MM.1S (cell line): ENCODE data around the gene NEK11.

Experiments
- DNase-seq: peaks from one replicate; pipeline ENCODE4 v3.0.0-alpha.2; 2015
- H2AFZ ChIP-seq: fragments of 300-600 bp; sonication (generic); 2 replicates; pipeline ENCODE4 v1.6.0; 2016; ENCODE audit warnings: antibody characterized with exemption, low read length
- H3F3A ChIP-seq: fragments of 300-600 bp; sonication (generic); 2 replicates; pipeline ENCODE4 v1.6.1; 2016; ENCODE audit warnings: mild to moderate bottlenecking, antibody characterized with exemption, low read length, moderate library complexity, mixed read lengths; ENCODE audit not compliant: insufficient read depth
- H3K27ac ChIP-seq: fragments of 300-600 bp; sonication (generic); 2 replicates; pipeline ENCODE4 v1.5.1; 2016; ENCODE audit warnings: mild to moderate bottlenecking, low read length
- H3K27me3 ChIP-seq: fragments of 300-600 bp; sonication (generic); replicated peaks from 2 replicates; pipeline ENCODE4 v1.6.0; 2016; ENCODE audit warnings: low read length; ENCODE audit not compliant: insufficient read depth
- H3K36me3 ChIP-seq: fragments of 300-600 bp; sonication (generic); replicated peaks from 2 replicates; pipeline ENCODE4 v1.6.1; 2016; ENCODE audit warnings: mild to moderate bottlenecking, low read length, mixed read lengths; ENCODE audit not compliant: insufficient read depth
- H3K4me1 ChIP-seq: fragments of 300-600 bp; sonication (generic); 2 replicates; pipeline ENCODE4 v1.6.1; 2016; ENCODE audit warnings: low read length, mixed read lengths
- H3K4me2 ChIP-seq: fragments of 300-600 bp; sonication (generic); 2 replicates; pipeline ENCODE4 v1.6.0; 2016; ENCODE audit warnings: low read depth, low read length
- H3K4me3 ChIP-seq: fragments of 300-600 bp; sonication (generic); 2 replicates; pipeline ENCODE4 v1.5.1; 2016; ENCODE audit warnings: low read length, mixed read lengths
- H3K79me2 ChIP-seq: fragments of 300-600 bp; sonication (generic); 2 replicates; pipeline ENCODE4 v1.6.1; 2016; ENCODE audit warnings: mixed run types, low read length, mixed read lengths
- H3K9ac ChIP-seq: fragments of 300-600 bp; sonication (generic); 2 replicates; pipeline ENCODE4 v1.6.1; 2016; ENCODE audit warnings: low read length, mixed read lengths
- H3K9me2 ChIP-seq: fragments of 300-600 bp; sonication (generic); replicated peaks from 2 replicates; pipeline ENCODE4 v1.6.1; 2016; ENCODE audit warnings: mild to moderate bottlenecking, low read length, mixed read lengths; ENCODE audit not compliant: insufficient read depth
- H3K9me3 ChIP-seq: fragments of 300-600 bp; sonication (generic); replicated peaks from 2 replicates; pipeline ENCODE4 v1.6.1; 2016; ENCODE audit warnings: mild to moderate bottlenecking, low read length, mixed read lengths; ENCODE audit not compliant: insufficient read depth
- H4K20me1 ChIP-seq: fragments of 300-600 bp; sonication (generic); 2 replicates; pipeline ENCODE4 v1.6.1; 2016; ENCODE audit warnings: mild to moderate bottlenecking, low read length, moderate library complexity, mixed read lengths; ENCODE audit not compliant: insufficient read depth
- EZH2 ChIP-seq: fragments of 300-600 bp; sonication (generic); optimal IDR thresholded peaks from 2 replicates; pipeline ENCODE3; 2017; ENCODE audit warnings: low read depth, mild to moderate bottlenecking, antibody characterized with exemption, low read length, mixed read lengths
- EZH2phosphoT487 ChIP-seq: fragments of 300-600 bp; sonication (generic); IDR thresholded peaks from 2 replicates; pipeline ENCODE4 v1.6.1; 2018; ENCODE audit warnings: antibody characterized with exemption, low read length
- TF ChIP-seq, protein P1 (sequence below): fragments of 300-600 bp; sonication (generic); IDR thresholded peaks from 2 replicates; pipeline ENCODE4 v1.5.1; 2016; ENCODE audit warnings: antibody characterized with exemption, low read length, mixed read lengths

Gene NEK11

DNA sequence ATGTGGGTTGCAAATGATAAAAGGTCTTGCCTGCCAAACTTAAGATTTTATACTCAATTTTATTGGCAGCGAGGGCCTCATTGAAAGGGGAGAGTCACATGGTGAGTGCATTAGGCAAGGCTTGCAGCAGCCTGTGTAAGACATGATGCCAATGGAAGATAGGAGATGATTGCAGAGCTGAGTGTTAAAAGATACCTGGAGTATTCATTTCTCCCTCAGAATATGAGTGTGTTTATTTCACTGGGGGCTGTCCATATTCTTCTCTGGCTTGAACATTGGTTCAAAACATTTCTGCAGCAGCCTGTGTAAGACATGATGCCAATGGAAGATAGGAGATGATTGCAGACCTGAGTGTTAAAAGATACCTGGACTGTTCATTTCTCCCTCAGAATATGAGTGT is 189.7 kb downstream of the NEK11 start:
- Histone ChIP-seq H3K27me3 (no peaks in the 10 kb centered on the region), H4K20me1 (no peaks in the 10 kb centered on the region), H3K4me1 (no peaks in the 10 kb centered on the region), H3K27ac (no peak overlapping the region), H3K9me2 (no peaks in the 10 kb centered on the region), H3K4me3 (no peak overlapping the region), H3K4me2 (no peak overlapping the region), H3K36me3 (no peaks in the 10 kb centered on the region), H2AFZ (no peak overlapping the region), H3F3A (no peaks in the 10 kb centered on the region), H3K9ac (no peak overlapping the region), H3K9me3 (no peaks in the 10 kb centered on the region), H3K79me2 (no peaks in the 10 kb centered on the region)
- TF ChIP-seq, protein P1, sequence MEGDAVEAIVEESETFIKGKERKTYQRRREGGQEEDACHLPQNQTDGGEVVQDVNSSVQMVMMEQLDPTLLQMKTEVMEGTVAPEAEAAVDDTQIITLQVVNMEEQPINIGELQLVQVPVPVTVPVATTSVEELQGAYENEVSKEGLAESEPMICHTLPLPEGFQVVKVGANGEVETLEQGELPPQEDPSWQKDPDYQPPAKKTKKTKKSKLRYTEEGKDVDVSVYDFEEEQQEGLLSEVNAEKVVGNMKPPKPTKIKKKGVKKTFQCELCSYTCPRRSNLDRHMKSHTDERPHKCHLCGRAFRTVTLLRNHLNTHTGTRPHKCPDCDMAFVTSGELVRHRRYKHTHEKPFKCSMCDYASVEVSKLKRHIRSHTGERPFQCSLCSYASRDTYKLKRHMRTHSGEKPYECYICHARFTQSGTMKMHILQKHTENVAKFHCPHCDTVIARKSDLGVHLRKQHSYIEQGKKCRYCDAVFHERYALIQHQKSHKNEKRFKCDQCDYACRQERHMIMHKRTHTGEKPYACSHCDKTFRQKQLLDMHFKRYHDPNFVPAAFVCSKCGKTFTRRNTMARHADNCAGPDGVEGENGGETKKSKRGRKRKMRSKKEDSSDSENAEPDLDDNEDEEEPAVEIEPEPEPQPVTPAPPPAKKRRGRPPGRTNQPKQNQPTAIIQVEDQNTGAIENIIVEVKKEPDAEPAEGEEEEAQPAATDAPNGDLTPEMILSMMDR: no peak
- TF ChIP-seq EZH2phosphoT487 (no peak), EZH2 (no peak)
- DNase-seq: no peak

DNA sequence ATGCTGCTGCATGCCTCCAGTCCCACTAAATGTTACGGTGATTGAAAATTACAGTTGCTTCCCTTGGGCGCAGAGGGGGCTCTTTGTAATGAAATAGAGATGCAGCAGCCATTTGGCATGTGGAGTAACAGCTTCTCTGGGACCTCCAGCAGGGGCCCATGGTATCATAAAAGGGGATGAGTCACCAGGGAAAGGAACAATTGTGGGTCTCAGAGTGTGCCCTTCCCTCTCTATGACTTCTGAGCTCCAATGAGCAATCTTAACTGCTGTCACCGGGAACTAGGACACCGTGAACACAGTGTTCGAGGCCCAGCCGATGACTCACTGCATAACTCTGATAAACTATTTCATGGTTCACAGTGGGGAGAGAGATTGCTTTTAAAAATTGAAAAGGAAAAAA is 190.1 kb downstream of the NEK11 start:
- DNase-seq: no peak
- Histone ChIP-seq H3K79me2 (no peaks in the 10 kb centered on the region), H3K9me3 (no peaks in the 10 kb centered on the region), H4K20me1 (no peaks in the 10 kb centered on the region), H3K27ac (no peak overlapping the region), H3K27me3 (no peaks in the 10 kb centered on the region), H2AFZ (no peak overlapping the region), H3K4me1 (no peaks in the 10 kb centered on the region), H3K9ac (no peak overlapping the region), H3F3A (no peaks in the 10 kb centered on the region), H3K9me2 (no peaks in the 10 kb centered on the region), H3K4me3 (no peak overlapping the region), H3K36me3 (no peaks in the 10 kb centered on the region), H3K4me2 (no peak overlapping the region)
- no peak for TF ChIP-seq EZH2
- no peak for TF ChIP-seq EZH2phosphoT487
- TF ChIP-seq, protein P1: no peak

DNA sequence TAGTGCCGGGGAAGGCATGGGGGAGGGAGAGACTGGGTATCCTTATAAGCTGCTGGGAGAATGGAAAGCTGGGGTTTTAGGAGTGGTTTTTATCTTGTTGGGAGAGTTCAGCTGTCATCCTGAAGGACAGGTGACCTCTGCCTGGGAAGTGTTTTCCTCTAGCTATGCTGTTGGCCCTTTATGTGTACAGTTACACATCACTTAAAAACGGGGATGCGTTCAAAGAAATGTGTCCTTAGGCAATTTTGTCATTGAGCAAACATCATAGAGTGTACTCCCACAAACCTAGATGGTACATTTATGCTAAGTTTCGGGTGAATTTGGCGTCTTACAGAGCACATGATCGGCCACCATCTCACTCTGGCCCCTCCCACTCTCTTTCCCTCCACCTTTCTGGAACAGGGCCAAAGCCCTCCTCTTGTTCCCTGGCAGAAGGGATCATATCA is 190.6 kb downstream of the NEK11 start:
- Histone ChIP-seq H3F3A (no peaks in the 10 kb centered on the region), H3K9ac (no peak overlapping the region), H3K27ac (no peak overlapping the region), H3K4me2 (no peak overlapping the region), H4K20me1 (no peaks in the 10 kb centered on the region), H3K4me3 (no peak overlapping the region), H3K9me3 (no peaks in the 10 kb centered on the region), H3K79me2 (no peaks in the 10 kb centered on the region), H3K9me2 (no peaks in the 10 kb centered on the region), H3K4me1 (no peaks in the 10 kb centered on the region), H3K27me3 (no peaks in the 10 kb centered on the region), H3K36me3 (no peaks in the 10 kb centered on the region), H2AFZ (no peak overlapping the region)
- TF ChIP-seq EZH2: no peak
- TF ChIP-seq EZH2phosphoT487: no peak
- TF ChIP-seq, protein P1: no peak
- DNase-seq: no peak
